HUES6 (cell line): ENCODE results near the gene FCMR.
"Not testable (repeated sequence)": the region's sequence is repeated elsewhere in the genome, so short reads cannot be mapped to it uniquely, and the experiment has no call there.

Experiments used
- H3K27ac ChIP-seq: 2 replicates; pipeline ENCODE4 v1.7.0; 2013; ENCODE audit warnings: low read depth, mild to moderate bottlenecking, low read length, inconsistent platforms
- H3K27me3 ChIP-seq: 2 replicates; pipeline ENCODE4 v1.6.1; 2013; ENCODE audit warnings: low read length; ENCODE audit not compliant: control insufficient read depth, insufficient read depth
- H3K36me3 ChIP-seq: 2 replicates; pipeline ENCODE4 v1.6.1; 2013; ENCODE audit warnings: low read length; ENCODE audit not compliant: control insufficient read depth, insufficient read depth
- H3K4me1 ChIP-seq: 2 replicates; pipeline ENCODE4 v1.6.1; 2013; ENCODE audit warnings: low read length; ENCODE audit not compliant: control insufficient read depth, insufficient read depth
- H3K4me3 ChIP-seq: 2 replicates; pipeline ENCODE4 v1.5.1; 2013; ENCODE audit warnings: low read depth, low read length
- H3K9ac ChIP-seq: one replicate; pipeline ENCODE4 v1.6.1; 2013; ENCODE audit warnings: mild to moderate bottlenecking, low read length
- H3K9me3 ChIP-seq: 2 replicates; pipeline ENCODE4 v1.6.1; 2013; ENCODE audit warnings: low read depth, low read length; ENCODE audit not compliant: control insufficient read depth, insufficient read depth

Gene FCMR

DNA sequence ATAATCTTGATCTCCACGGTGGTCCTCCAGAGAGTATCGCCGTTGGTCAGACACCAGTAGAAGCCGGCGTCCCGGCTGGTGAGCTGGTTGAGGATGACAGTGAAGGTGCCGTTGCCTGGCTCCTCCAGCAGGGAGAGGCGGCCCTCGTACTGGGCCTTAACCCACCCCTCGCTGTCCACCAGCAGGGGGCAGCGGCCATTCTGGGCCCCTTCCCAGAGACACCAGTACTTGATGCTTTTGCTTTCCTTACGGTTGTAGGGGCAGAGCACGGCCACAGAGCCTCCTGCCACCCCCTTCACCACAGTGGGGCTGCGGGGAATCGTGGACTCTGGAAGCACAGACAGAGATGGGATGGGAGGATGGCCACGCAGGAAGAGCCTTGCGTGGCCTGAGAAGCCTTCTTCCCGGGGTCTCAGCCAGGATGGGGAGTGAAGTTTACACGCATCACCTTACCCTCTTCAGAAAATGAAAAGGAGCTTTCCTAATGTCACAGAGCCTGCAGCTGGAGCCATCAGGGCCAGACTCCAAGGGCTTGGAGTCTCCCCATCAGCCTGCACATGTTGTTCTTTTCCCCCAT lies 13.8 kb upstream of the FCMR start:
- Histone ChIP-seq H3K27ac (no peak overlapping the region), H3K9ac (no peak overlapping the region), H3K9me3 (no peaks in the 10 kb centered on the region), H3K36me3 (no peaks in the 10 kb centered on the region), H3K27me3 (no peaks in the 10 kb centered on the region; the same call in 1 of the 2 replicates), H3K4me3 (no peak overlapping the region), H3K4me1 (no peaks in the 10 kb centered on the region)

- no peaks in the 10 kb centered on the region for H3K36me3 ChIP-seq
- H3K9ac ChIP-seq = no peak overlapping the region
- H3K27me3 ChIP-seq = no peaks in the 10 kb centered on the region; the same call in 1 of the 2 replicates
- no peaks in the 10 kb centered on the region for H3K9me3 ChIP-seq
- H3K4me3 ChIP-seq = no peak overlapping the region
- no peak overlapping the region for H3K27ac ChIP-seq
- no peaks in the 10 kb centered on the region for H3K4me1 ChIP-seq
These were observed 11.7 kb upstream of the FCMR start for GRCh38 chr1:206933333-206933945.

DNA sequence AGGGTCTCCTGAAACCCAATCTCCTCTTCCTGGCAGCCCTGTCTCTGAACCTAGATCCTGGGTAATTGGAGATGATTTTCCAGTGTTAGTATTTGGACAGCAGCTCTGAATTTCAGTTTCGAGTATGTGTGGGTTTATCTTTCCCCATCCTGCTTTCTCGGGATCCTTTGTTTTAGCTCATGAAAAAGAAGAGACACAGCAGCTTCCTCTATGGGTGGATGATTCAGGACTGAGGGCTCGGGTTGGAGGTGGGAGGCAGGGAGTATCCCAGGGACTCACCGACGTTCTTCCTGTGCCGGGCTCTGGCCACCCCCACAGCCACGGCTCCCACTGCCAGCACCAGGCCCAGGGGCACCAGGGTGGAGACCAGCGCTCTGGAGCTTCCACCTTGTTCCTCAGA lies 10.4 kb upstream of the FCMR start:
- H3K4me3 ChIP-seq = no peak overlapping the region
- H3K9ac ChIP-seq = no peak overlapping the region
- no peak overlapping the region for H3K27ac ChIP-seq
- no peaks in the 10 kb centered on the region for H3K9me3 ChIP-seq
- H3K36me3 ChIP-seq = no peaks in the 10 kb centered on the region
- no peaks in the 10 kb centered on the region; the same call in 1 of the 2 replicates for H3K27me3 ChIP-seq
- no peaks in the 10 kb centered on the region for H3K4me1 ChIP-seq

- Histone ChIP-seq H3K9ac (no peak overlapping the region), H3K27ac (no peak overlapping the region), H3K27me3 (no peaks in the 10 kb centered on the region), H3K4me1 (no peaks in the 10 kb centered on the region), H3K36me3 (no peaks in the 10 kb centered on the region), H3K4me3 (no peak overlapping the region), H3K9me3 (no peaks in the 10 kb centered on the region)
These were observed 10.0 kb upstream of the FCMR start for GRCh38 chr1:206931709-206932108.

DNA sequence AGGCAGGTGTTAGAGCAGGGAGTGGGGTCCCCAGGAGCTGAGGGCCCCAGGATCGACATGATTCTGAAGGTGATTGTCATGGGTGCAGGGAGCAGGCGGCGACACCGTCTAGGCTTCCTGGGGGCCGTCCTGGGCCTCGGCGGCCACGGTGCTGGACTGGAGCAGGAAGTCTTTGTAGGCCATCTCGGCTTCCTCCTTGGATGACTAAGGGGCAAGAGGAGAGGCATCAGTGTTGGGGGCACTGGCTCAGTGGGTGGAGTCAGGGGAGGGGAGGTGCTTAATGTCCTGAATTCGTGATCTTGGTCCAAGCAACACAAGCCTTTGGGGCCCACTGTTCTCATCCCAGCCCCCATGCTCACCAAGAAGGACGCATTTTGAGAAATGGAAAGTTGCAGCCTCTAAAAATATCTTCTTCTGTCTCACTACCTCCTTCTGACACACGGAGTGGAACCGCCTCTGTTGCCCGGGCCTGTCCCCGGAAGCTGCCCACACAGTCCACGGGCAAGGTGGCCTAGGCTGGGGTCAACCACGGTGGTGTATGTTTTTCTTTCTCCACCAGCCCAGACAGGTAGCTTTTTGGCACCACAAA lies 8.6 kb upstream of the FCMR start:
- H3K36me3 ChIP-seq = no peaks in the 10 kb centered on the region
- no peaks in the 10 kb centered on the region for H3K4me1 ChIP-seq
- no peaks in the 10 kb centered on the region for H3K9me3 ChIP-seq
- H3K9ac ChIP-seq = no peak overlapping the region
- H3K4me3 ChIP-seq = no peak overlapping the region
- no peaks in the 10 kb centered on the region for H3K27me3 ChIP-seq
- H3K27ac ChIP-seq = no peak overlapping the region

GRCh38 chr1:206929524-206929923 lies 7.8 kb upstream of the FCMR start:
- no peaks in the 10 kb centered on the region for H3K36me3 ChIP-seq
- H3K4me3 ChIP-seq = no peak overlapping the region
- H3K27ac ChIP-seq = no peak overlapping the region
- H3K9me3 ChIP-seq = no peaks in the 10 kb centered on the region
- no peak overlapping the region for H3K9ac ChIP-seq
- H3K27me3 ChIP-seq = no peaks in the 10 kb centered on the region
- H3K4me1 ChIP-seq = no peaks in the 10 kb centered on the region

GRCh38 chr1:206926286-206926685 lies 4.5 kb upstream of the FCMR start:
- Histone ChIP-seq H3K4me3 (no peak overlapping the region), H3K27me3 (no peaks in the 10 kb centered on the region), H3K9me3 (no peaks in the 10 kb centered on the region), H3K4me1 (no peaks in the 10 kb centered on the region), H3K36me3 (no peaks in the 10 kb centered on the region), H3K9ac (no peak overlapping the region), H3K27ac (no peak overlapping the region)

GRCh38 chr1:206925106-206925736 lies 3.5 kb upstream of the FCMR start:
- Histone ChIP-seq H3K9me3 (no peaks in the 10 kb centered on the region), H3K4me3 (no peak overlapping the region), H3K36me3 (no peaks in the 10 kb centered on the region), H3K27ac (no peak overlapping the region), H3K4me1 (no peaks in the 10 kb centered on the region), H3K27me3 (no peaks in the 10 kb centered on the region), H3K9ac (no peak overlapping the region)

GRCh38 chr1:206924592-206925105 lies 2.9 kb upstream of the FCMR start:
- Histone ChIP-seq H3K27me3 (no peaks in the 10 kb centered on the region), H3K36me3 (no peaks in the 10 kb centered on the region), H3K9me3 (no peaks in the 10 kb centered on the region), H3K9ac (no peak overlapping the region), H3K27ac (no peak overlapping the region), H3K4me3 (no peak overlapping the region), H3K4me1 (no peaks in the 10 kb centered on the region)

GRCh38 chr1:206923961-206924557 lies 2.3 kb upstream of the FCMR start:
- not testable (repeated sequence) for H3K27ac ChIP-seq

More at GRCh38 chr1:206923961-206924557, 2.3 kb upstream of the FCMR start:
- not testable (repeated sequence) for H3K9me3 ChIP-seq, H3K4me3 ChIP-seq, H3K27me3 ChIP-seq, H3K36me3 ChIP-seq, H3K9ac ChIP-seq, H3K4me1 ChIP-seq
